ENCODE measurements around the gene ACTN1. TPM values are rescaled to one million over a fixed set of nuclear protein-coding genes. Genes with fewer than 3 reads are reported as not detected.

The ACTN1 gene
- polyA plus RNA-seq, 3 donors: 41.4 to 75.0 (median 69.4) TPM

GRCh38 chr14:68877993-68878575 is 101.0 kb downstream of the ACTN1 start:
- WGBS (ENCODE audit: insufficient coverage): 98% methylated on average over 16 of the region's 18 CpGs

DNA sequence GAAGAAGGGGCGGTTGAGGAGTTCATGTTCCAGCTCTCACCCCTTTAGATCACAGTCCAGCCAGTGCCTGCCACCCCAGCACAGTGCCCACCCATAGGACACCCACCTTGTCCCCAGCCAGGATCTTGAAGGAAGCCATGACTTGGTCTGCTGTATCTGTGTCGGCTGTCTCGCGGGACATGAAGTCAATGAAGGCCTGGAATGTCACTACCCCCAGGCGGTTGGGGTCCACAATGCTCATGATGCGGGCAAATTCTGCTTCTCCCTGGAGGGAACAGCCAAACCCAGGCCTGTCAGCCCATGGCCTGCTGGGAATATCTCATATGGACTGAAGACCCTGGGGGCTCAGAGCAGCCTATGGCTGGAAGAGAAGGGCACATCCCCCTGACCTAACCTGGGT is 102.1 kb downstream of the ACTN1 start:
- H3K36me3 ChIP-seq (replicated peaks in 1 of 2; ENCODE audit: control insufficient read depth in 1 of 2, insufficient read depth in 2 of 2, low read length in 2 of 2): peaks cover 96 to 99% of the 10 kb centered on the region in 2 donors
- peak overlapping the region in 1 of 2 donors; percentile 26 for H3K27ac ChIP-seq (ENCODE audit: low read depth in 1 of 2, low read length in 2 of 2)
- peaks cover 0 to 1% (median 0%) of the 10 kb centered on the region in 3 donors for H3K27me3 Mint-ChIP-seq (ENCODE audit: low read depth in 3 of 3)
- peak overlapping the region in 1 of 7 donors; percentile 43 for H3K27ac Mint-ChIP-seq
- no peak for DNase-seq
- 97% methylated on average over 5 of the region's 6 CpGs for WGBS (ENCODE audit: insufficient coverage)
- intact Hi-C loops (cut with micrococcal nuclease): no loop called here
- H3K9me3 ChIP-seq (replicated peaks in 1 of 2; ENCODE audit: control insufficient read depth in 1 of 2, insufficient read depth in 1 of 2, low read length in 2 of 2): no peaks in the 10 kb centered on the region
- TF ChIP-seq, protein P1, sequence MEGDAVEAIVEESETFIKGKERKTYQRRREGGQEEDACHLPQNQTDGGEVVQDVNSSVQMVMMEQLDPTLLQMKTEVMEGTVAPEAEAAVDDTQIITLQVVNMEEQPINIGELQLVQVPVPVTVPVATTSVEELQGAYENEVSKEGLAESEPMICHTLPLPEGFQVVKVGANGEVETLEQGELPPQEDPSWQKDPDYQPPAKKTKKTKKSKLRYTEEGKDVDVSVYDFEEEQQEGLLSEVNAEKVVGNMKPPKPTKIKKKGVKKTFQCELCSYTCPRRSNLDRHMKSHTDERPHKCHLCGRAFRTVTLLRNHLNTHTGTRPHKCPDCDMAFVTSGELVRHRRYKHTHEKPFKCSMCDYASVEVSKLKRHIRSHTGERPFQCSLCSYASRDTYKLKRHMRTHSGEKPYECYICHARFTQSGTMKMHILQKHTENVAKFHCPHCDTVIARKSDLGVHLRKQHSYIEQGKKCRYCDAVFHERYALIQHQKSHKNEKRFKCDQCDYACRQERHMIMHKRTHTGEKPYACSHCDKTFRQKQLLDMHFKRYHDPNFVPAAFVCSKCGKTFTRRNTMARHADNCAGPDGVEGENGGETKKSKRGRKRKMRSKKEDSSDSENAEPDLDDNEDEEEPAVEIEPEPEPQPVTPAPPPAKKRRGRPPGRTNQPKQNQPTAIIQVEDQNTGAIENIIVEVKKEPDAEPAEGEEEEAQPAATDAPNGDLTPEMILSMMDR (IDR thresholded peaks at IDR 0.05): no peak
- H3K4me2 ChIP-seq (replicated peaks; ENCODE audit: extremely low read depth, low read length, poor library complexity, severe bottlenecking): no peak overlapping the region
- no peak overlapping the region for H3K9ac ChIP-seq (ENCODE audit: insufficient read depth, low read length, poor library complexity, severe bottlenecking)
- no peak overlapping the region for H3K4me3 Mint-ChIP-seq
- no peaks in the 10 kb centered on the region for H3K79me2 ChIP-seq (ENCODE audit: insufficient read depth, low read length)
- H3K4me3 ChIP-seq (replicated peaks in 1 of 3; ENCODE audit: low read depth in 2 of 3, low read length in 3 of 3): no peak overlapping the region
- H4K20me1 ChIP-seq (ENCODE audit: insufficient read depth, low read length): no peaks in the 10 kb centered on the region
- no peaks in the 10 kb centered on the region for H3K4me1 Mint-ChIP-seq
- no peak overlapping the region for H2AFZ ChIP-seq (ENCODE audit: insufficient read depth, low read depth, low read length, poor library complexity, severe bottlenecking)
- H3K4me1 ChIP-seq (ENCODE audit: control insufficient read depth in 1 of 2, insufficient read depth in 2 of 2, low read length in 2 of 2): no peaks in the 10 kb centered on the region
- peaks cover 0 to 2% (median 0%) of the 10 kb centered on the region in 7 donors for H3K9me3 Mint-ChIP-seq
- peaks cover 89 to 98% of the 10 kb centered on the region in 2 donors for H3K36me3 Mint-ChIP-seq
- H3K27me3 ChIP-seq (ENCODE audit: control insufficient read depth in 2 of 2, insufficient read depth in 2 of 2, low read length in 2 of 2): no peaks in the 10 kb centered on the region

More at GRCh38 chr14:68877993-68878575, 101.0 kb downstream of the ACTN1 start:
- Histone ChIP-seq H3K36me3 (replicated peaks in 1 of 2; ENCODE audit: control insufficient read depth in 1 of 2, insufficient read depth in 2 of 2, low read length in 2 of 2) (peaks cover 96 to 99% of the 10 kb centered on the region in 2 donors), H3K4me3 (replicated peaks in 1 of 3; ENCODE audit: low read depth in 2 of 3, low read length in 3 of 3) (no peak overlapping the region), H4K20me1 (ENCODE audit: insufficient read depth, low read length) (no peaks in the 10 kb centered on the region), H3K27ac (ENCODE audit: low read depth in 1 of 2, low read length in 2 of 2) (no peak overlapping the region), H3K4me2 (replicated peaks; ENCODE audit: extremely low read depth, low read length, poor library complexity, severe bottlenecking) (no peak overlapping the region), H3K9ac (ENCODE audit: insufficient read depth, low read length, poor library complexity, severe bottlenecking) (no peak overlapping the region), H3K79me2 (ENCODE audit: insufficient read depth, low read length) (no peaks in the 10 kb centered on the region), H3K9me3 (replicated peaks in 1 of 2; ENCODE audit: control insufficient read depth in 1 of 2, insufficient read depth in 1 of 2, low read length in 2 of 2) (no peaks in the 10 kb centered on the region), H3K27me3 (ENCODE audit: control insufficient read depth in 2 of 2, insufficient read depth in 2 of 2, low read length in 2 of 2) (no peaks in the 10 kb centered on the region), H3K4me1 (ENCODE audit: control insufficient read depth in 1 of 2, insufficient read depth in 2 of 2, low read length in 2 of 2) (no peaks in the 10 kb centered on the region), H2AFZ (ENCODE audit: insufficient read depth, low read depth, low read length, poor library complexity, severe bottlenecking) (no peak overlapping the region)
- H3K4me1 Mint-ChIP-seq: no peaks in the 10 kb centered on the region
- no peak overlapping the region for H3K4me3 Mint-ChIP-seq
- peaks cover 87 to 98% of the 10 kb centered on the region in 2 donors for H3K36me3 Mint-ChIP-seq
- intact Hi-C loops (cut with micrococcal nuclease): no loop called here
- peaks cover 0 to 1% (median 0%) of the 10 kb centered on the region in 7 donors for H3K9me3 Mint-ChIP-seq
- H3K27me3 Mint-ChIP-seq (ENCODE audit: low read depth in 3 of 3): peaks cover 0 to under 1% (median 0%) of the 10 kb centered on the region in 3 donors
- no peak for DNase-seq
- H3K27ac Mint-ChIP-seq: peak overlapping the region in 3 of 7 donors; percentile 18 to 71 (median 19)
- TF ChIP-seq, protein P1 (IDR thresholded peaks at IDR 0.05): no peak

Data from CD14-positive monocyte (primary cell).